PC-9 (cell line): ENCODE data around the gene SGSM1. TPM values are rescaled to one million over a fixed set of nuclear protein-coding genes. Genes with fewer than 3 reads are reported as not detected.

Source experiments
- BruUV-seq: library from RNA; stranded (reverse); fragments of 400-500 nt; replicated peaks from 2 replicates; lab custom pipeline; 2021; lab: Mats Ljungman, UMichigan
- CTCF ChIA-PET: fragments of 300-600 bp; sonication (Branson Sonifier 250); formaldehyde crosslinking; loops from one replicate; lab custom pipeline; 2022; ENCODE audit warnings: antibody characterized with exemption; lab: Charles Lee
- POLR2A ChIA-PET: fragments of 300-600 bp; sonication (Branson Sonifier 250); formaldehyde crosslinking; loops from one replicate; lab custom pipeline; 2022; ENCODE audit warnings: antibody characterized with exemption; ENCODE audit not compliant: unreplicated experiment; lab: Charles Lee
- DNase-seq, 2 experiments: peaks; one replicate each; pipeline versions ENCODE4 v3.0.0 to v3.0.0-alpha.2; 2015 to 2022; ENCODE audit warnings: mixed read lengths in 1 of 2
- H2AFZ ChIP-seq: fragments of 200-600 bp; sonication (generic); 2 replicates; pipeline ENCODE4 v1.8.1; 2017; ENCODE audit warnings: antibody characterized with exemption
- H3F3A ChIP-seq: fragments of 200-600 bp; sonication (generic); 2 replicates; pipeline ENCODE4 v1.8.1; 2017; ENCODE audit warnings: antibody characterized with exemption, mild to moderate bottlenecking, low read depth; ENCODE audit not compliant: insufficient read depth
- H3K27ac ChIP-seq: fragments of 200-600 bp; sonication (generic); 2 replicates; pipeline ENCODE4 v1.6.1; 2016; ENCODE audit warnings: mixed run types
- H3K27me3 ChIP-seq: fragments of 200-600 bp; sonication (generic); 2 replicates; pipeline ENCODE4 v1.6.1; 2016; ENCODE audit warnings: low read depth, mixed run types; ENCODE audit not compliant: insufficient read depth
- H3K36me3 ChIP-seq: fragments of 200-600 bp; sonication (generic); 2 replicates; pipeline ENCODE4 v1.6.1; 2016; ENCODE audit warnings: low read depth, mixed run types
- H3K4me1 ChIP-seq: fragments of 200-600 bp; sonication (generic); replicated peaks from 2 replicates; pipeline ENCODE4 v1.6.1; 2016; ENCODE audit warnings: mixed run types; ENCODE audit not compliant: insufficient read depth
- H3K4me2 ChIP-seq: fragments of 200-600 bp; sonication (generic); 2 replicates; pipeline ENCODE4 v1.6.1; 2017; ENCODE audit warnings: mixed run types
- H3K4me3 ChIP-seq: fragments of 200-600 bp; sonication (generic); 2 replicates; pipeline ENCODE4 v1.6.1; 2016; ENCODE audit warnings: mixed run types
- H3K79me2 ChIP-seq: fragments of 200-600 bp; sonication (generic); 2 replicates; pipeline ENCODE4 v1.6.1; 2017; ENCODE audit warnings: low read depth, mixed run types
- H3K9me2 ChIP-seq: fragments of 200-600 bp; sonication (generic); 2 replicates; pipeline ENCODE4 v1.8.1; 2017; ENCODE audit warnings: mild to moderate bottlenecking; ENCODE audit not compliant: insufficient read depth
- H3K9me3 ChIP-seq: fragments of 200-600 bp; sonication (generic); 2 replicates; pipeline ENCODE4 v1.8.1; 2016; ENCODE audit warnings: low read depth; ENCODE audit not compliant: insufficient read depth
- H4K20me1 ChIP-seq: fragments of 200-600 bp; sonication (generic); 2 replicates; pipeline ENCODE4 v1.8.1; 2017; ENCODE audit not compliant: insufficient read depth
- EZH2 ChIP-seq: fragments of 200-600 bp; sonication (generic); IDR thresholded peaks from 2 replicates; pipeline ENCODE4 v1.8.0; 2017; ENCODE audit warnings: antibody characterized with exemption, low read depth
- intact Hi-C: fragments of 100-400 bp; cut with micrococcal nuclease; formaldehyde crosslinking; loops from one replicate; pipeline ENCODE4 v1.10.0; 2022; ENCODE audit not compliant: unreplicated experiment
- total RNA-seq: library from RNA; stranded (reverse); gene quantifications from 2 replicates; pipeline ENCODE4 v1.2.3, GENCODE V29; 2021
- TF ChIP-seq, protein P1 (sequence below): fragments of 200-600 bp; sonication (generic); conservative IDR thresholded peaks from 2 replicates; pipeline ENCODE4 v1.6.1; 2017; ENCODE audit warnings: mixed run types, antibody characterized with exemption, mild to moderate bottlenecking, moderate library complexity

The SGSM1 gene
- total RNA-seq, 1 experiment from 2014 or later, result 0.48 TPM

GRCh38 chr22:24830205-24830979 lies 24.4 kb downstream of the SGSM1 start:
- DNase-seq, result no peak
- H3K27ac ChIP-seq, result no peak overlapping the region
- H3F3A ChIP-seq, result no peaks in the 10 kb centered on the region
- intact Hi-C loops, result no loop called here
- H3K4me3 ChIP-seq, result no peak overlapping the region
- H3K9me2 ChIP-seq, result no peaks in the 10 kb centered on the region
- ChIA-PET CTCF (interaction anchor here (0.6 kb wide), 1 partner anchor 30 kb away, joined by 6 read pairs; no protein-coding TSS in a partner anchor), POLR2A (no interaction called here)
- no peaks in the 10 kb centered on the region for H4K20me1 ChIP-seq
- H3K79me2 ChIP-seq, result no peaks in the 10 kb centered on the region
- BruUV-seq, result no TSS peak
- no peaks in the 10 kb centered on the region for H3K9me3 ChIP-seq
- H3K27me3 ChIP-seq, result 0 out of 2 replicates have a peak, but pooled peaks cover 8% of the 10 kb centered on the region
- H3K4me1 ChIP-seq, result no peaks in the 10 kb centered on the region
- no peak overlapping the region for H2AFZ ChIP-seq
- TF ChIP-seq EZH2, result no peak
- TF ChIP-seq, protein P1, sequence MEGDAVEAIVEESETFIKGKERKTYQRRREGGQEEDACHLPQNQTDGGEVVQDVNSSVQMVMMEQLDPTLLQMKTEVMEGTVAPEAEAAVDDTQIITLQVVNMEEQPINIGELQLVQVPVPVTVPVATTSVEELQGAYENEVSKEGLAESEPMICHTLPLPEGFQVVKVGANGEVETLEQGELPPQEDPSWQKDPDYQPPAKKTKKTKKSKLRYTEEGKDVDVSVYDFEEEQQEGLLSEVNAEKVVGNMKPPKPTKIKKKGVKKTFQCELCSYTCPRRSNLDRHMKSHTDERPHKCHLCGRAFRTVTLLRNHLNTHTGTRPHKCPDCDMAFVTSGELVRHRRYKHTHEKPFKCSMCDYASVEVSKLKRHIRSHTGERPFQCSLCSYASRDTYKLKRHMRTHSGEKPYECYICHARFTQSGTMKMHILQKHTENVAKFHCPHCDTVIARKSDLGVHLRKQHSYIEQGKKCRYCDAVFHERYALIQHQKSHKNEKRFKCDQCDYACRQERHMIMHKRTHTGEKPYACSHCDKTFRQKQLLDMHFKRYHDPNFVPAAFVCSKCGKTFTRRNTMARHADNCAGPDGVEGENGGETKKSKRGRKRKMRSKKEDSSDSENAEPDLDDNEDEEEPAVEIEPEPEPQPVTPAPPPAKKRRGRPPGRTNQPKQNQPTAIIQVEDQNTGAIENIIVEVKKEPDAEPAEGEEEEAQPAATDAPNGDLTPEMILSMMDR, result no peak
- no peak overlapping the region for H3K4me2 ChIP-seq
- no peaks in the 10 kb centered on the region for H3K36me3 ChIP-seq

DNA sequence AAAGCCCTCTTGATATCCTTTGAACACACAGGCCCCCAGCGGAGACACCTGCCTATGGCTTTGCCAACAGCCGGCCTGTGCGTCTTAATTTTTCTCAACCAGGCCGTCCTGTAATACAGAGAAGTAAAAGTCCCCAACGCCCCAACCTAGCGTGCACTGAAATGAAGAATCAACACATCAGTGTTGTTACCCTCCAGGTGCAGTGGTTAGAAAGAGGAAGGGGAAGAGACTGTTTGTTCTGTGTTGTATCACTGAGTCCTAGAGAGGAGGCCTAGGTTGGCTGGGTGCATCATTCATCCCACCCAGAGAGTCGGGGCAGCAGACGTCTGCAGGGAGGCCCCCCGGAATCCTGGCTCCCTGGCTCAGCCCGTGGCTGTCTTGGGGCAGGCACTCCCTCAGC lies 25.7 kb downstream of the SGSM1 start:
- TF ChIP-seq, protein P1, result no peak
- no peak for TF ChIP-seq EZH2
- Histone ChIP-seq H3K9me2 (no peaks in the 10 kb centered on the region), H3F3A (no peaks in the 10 kb centered on the region), H3K4me1 (no peaks in the 10 kb centered on the region), H3K27me3 (0 out of 2 replicates have a peak, but pooled peaks cover 14% of the 10 kb centered on the region), H3K27ac (no peak overlapping the region), H3K4me2 (no peak overlapping the region), H3K9me3 (no peaks in the 10 kb centered on the region), H4K20me1 (no peaks in the 10 kb centered on the region), H3K4me3 (no peak overlapping the region), H2AFZ (no peak overlapping the region), H3K79me2 (no peaks in the 10 kb centered on the region), H3K36me3 (no peaks in the 10 kb centered on the region)
- CTCF ChIA-PET, result interaction anchor here (0.5 kb wide), 1 partner anchor 30 kb away, joined by 3 read pairs; no protein-coding TSS in a partner anchor
- no TSS peak for BruUV-seq
- intact Hi-C loops, result no loop called here
- POLR2A ChIA-PET, result no interaction called here
- DNase-seq, result no peak

DNA sequence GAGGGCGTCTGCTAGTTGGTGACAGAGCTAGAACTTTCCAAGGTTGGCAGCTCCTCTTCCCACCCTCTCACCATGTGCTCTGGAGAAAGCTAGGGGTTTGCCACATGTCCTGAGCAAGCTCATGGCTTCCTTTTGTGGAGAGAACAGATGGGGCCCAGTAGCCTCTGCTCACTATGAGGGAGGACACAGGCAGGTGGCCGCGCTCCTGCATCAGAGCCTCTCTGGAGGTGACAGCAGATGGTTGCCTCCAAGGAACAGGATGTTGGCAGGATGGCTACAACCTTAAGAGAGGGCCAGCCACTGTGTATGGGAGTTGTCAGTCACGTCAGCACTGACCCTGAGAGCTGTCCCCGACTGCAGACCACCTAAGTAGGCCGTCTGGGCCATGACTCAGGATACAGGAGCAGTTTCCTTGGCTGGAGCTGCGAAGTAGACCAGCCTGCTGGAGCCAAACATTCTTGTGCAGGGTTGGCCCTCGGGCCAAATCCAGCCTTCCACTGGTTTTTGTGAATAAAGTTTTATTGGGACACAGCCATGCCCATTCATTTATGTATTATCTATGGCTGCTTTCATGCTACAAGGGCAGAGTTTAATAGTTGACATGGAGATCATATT lies 28.0 kb downstream of the SGSM1 start:
- no peaks in the 10 kb centered on the region for H3K9me2 ChIP-seq
- H3K4me2 ChIP-seq, result no peak overlapping the region
- no peaks in the 10 kb centered on the region for H3K4me1 ChIP-seq
- 0 out of 2 replicates have a peak, but pooled peaks cover 16% of the 10 kb centered on the region for H3K27me3 ChIP-seq
- TF ChIP-seq, protein P1, result no peak
- TF ChIP-seq EZH2, result no peak
- no peaks in the 10 kb centered on the region for H3F3A ChIP-seq
- H3K4me3 ChIP-seq, result no peak overlapping the region
- H2AFZ ChIP-seq, result no peak overlapping the region
- CTCF ChIA-PET, result no interaction called here
- no peak for DNase-seq
- H3K27ac ChIP-seq, result no peak overlapping the region
- POLR2A ChIA-PET, result no interaction called here
- no peaks in the 10 kb centered on the region for H4K20me1 ChIP-seq
- H3K36me3 ChIP-seq, result no peaks in the 10 kb centered on the region
- BruUV-seq, result no TSS peak
- H3K9me3 ChIP-seq, result no peaks in the 10 kb centered on the region
- no peaks in the 10 kb centered on the region for H3K79me2 ChIP-seq
- intact Hi-C loops, result no loop called here
